ENCODE data around the gene CNIH3.
"Not testable (repeated sequence)": the region's sequence is repeated elsewhere in the genome, so short reads cannot be mapped to it uniquely, and the experiment has no call there.

CNIH3 gene

DNA sequence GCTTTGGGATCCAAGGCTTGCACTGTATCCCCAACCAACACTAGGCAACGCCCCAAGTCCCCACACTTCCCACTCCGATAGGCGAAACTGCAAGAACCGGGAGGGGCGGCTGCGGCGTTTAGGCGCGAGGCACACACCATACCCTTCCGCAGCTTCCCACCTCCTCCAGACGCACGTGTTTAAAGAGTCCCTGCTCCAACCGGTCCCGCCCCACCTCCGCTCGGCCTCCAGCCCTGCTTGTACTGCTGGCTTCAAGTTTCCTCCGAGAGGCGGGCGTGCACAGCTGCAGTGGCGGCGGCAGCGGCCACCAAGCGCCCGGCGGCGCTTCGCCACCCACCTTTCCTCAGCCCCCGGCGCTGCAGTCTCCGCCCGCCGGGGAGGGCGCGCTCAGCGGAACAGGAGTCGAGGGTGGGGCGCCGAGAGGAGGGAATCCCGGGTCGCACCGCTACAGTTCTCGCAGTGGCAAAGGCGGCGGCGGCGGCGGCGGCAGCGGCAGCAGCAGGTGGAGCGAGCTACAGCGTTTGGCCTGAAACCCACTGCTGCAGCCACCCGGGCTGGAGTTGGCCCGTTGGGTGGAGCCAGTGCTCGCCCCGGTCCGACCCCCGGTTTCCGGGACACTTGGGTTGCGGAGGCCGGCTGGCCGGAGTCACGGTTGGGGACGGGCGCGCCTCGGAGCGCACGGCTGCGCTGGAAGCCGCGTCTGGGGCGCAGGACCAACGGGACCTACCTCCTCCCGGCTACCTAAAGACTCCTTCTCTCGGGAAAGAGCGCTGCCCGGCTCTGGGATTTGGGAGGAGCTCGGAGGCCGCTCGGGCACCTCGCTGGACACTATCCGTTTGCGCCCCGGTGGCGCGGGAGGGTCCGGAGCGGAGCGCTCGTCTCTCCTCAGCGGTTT lies at the start of gene CNIH3:
CNIH3 (plus strand) TSS at position 457 of the 895 bp plus-strand sequence. CDS start 858 bp downstream, outside the sequence.
- DNase-seq = no peak

GRCh38 chr1:224566492-224566891 lies 49.6 kb upstream of the CNIH3 start:
- not testable (repeated sequence) for DNase-seq

GRCh38 chr1:224569276-224569675 lies 46.8 kb upstream of the CNIH3 start:
- DNase-seq = no peak

GRCh38 chr1:224571975-224572374 lies 44.1 kb upstream of the CNIH3 start:
- DNase-seq = not testable (repeated sequence)

GRCh38 chr1:224579526-224579925 lies 36.6 kb upstream of the CNIH3 start:
- no peak for DNase-seq

DNA sequence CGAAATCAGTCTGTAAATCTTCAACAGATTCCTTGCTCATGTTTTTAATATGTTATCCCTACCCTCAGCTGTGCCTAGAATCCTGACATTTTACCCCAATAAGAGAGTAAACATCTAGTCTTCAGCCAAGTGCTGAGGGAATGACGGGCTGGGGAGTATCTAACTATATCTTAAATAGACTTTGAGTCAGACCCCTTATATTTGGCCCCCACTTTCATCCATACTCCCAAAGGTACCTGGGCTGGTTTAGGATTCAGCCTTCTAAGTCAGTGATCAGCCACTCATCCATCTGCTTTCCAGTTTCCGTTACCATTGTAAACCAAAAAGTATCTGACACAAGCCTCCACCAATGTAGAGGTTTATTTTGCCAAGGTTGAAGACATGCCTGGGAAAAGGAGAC lies 36.1 kb upstream of the CNIH3 start:
- no peak for DNase-seq

DNA sequence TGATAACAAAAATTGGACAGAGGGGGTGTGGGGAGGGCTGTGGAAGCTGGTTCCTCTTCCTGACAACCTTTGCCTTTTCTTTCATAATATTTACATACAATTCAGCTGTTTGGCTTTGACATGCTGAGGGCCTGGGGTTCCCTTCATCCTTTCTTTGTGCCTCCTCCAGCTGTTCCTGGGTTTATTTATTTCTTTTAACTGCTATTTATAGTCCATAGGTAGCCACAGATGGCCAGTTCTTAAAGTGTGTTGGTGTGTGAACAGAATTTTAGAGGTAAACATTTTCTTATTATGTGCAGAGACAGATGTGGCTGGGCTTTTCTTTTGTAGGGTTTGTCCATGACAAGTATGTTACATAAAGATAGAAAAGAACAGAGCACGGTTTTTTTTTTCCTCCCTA lies 34.1 kb upstream of the CNIH3 start:
- no peak for DNase-seq

GRCh38 chr1:224583774-224584173 lies 32.3 kb upstream of the CNIH3 start:
- no peak for DNase-seq

- DNase-seq = no peak
Observed at GRCh38 chr1:224585051-224585450, 31.1 kb upstream of the CNIH3 start.

- no peak for DNase-seq
Observed at GRCh38 chr1:224587051-224587450, 29.1 kb upstream of the CNIH3 start.

DNA sequence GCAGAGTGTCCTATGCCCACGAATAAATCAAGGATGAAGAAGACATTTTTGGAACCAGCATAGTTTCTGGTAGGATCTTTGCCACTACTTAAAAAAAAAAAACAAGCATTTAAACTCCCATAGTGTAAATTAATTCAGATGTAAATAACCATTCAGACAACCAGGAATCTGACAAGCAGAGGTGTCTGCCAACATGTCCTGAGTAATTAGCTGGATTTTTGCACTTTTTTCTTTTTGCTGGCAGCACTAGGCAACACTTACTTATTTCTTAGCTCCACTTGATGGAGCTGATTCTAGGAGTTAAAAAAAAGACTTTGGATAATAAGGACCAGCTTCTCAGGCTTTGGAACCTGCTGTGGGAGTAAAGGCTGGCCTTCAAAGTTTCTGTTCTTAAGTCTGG lies 27.6 kb upstream of the CNIH3 start:
- DNase-seq = no peak

GRCh38 chr1:224589006-224589405 lies 27.1 kb upstream of the CNIH3 start:
- no peak for DNase-seq

DNA sequence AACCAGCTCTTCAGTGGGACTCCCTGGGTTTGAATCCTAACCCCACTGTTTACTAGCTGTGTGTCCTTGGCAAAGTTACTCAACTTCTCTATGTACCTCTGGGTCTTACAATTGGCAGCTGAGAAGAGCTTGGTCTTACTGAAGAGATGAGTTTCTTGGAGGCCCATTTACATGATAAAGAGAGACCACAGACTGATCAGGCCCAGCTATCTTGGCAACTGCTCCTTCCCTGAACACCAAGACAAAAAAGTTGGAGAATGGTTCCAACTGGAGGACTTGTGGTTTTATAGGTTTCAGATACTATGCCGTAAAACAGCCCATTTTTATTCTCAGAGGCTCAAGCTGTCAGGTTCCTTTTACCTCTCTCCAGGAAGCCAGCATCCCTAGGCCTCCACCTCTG lies 24.8 kb upstream of the CNIH3 start:
- DNase-seq = no peak

GRCh38 chr1:224592636-224593582 lies 23.2 kb upstream of the CNIH3 start:
- no peak for DNase-seq

- DNase-seq = no peak
Observed at GRCh38 chr1:224594360-224594759, 21.8 kb upstream of the CNIH3 start.

DNA sequence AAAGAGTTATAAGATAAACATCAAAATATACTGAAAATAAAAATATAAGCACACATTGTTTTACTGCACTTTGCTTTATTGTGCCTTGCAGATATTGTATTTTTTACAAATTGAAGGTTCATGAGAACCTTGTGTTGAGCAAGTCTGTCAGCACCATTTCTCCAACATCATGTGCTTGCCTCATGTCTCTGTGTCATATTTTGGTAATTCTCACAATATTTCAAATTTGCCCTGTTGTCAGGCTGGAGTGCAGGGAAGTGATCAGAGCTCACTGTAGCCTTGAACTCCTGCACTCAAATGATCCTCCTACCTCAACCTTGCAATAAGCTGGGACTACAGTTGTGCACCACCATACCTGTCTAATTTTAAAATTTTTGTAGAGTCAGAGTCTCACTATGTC lies 21.3 kb upstream of the CNIH3 start:
- DNase-seq = no peak

GRCh38 chr1:224605482-224606181 lies 10.5 kb upstream of the CNIH3 start:
- no peak for DNase-seq

- no peak for DNase-seq
Observed at GRCh38 chr1:224607188-224608148, 8.6 kb upstream of the CNIH3 start.

DNA sequence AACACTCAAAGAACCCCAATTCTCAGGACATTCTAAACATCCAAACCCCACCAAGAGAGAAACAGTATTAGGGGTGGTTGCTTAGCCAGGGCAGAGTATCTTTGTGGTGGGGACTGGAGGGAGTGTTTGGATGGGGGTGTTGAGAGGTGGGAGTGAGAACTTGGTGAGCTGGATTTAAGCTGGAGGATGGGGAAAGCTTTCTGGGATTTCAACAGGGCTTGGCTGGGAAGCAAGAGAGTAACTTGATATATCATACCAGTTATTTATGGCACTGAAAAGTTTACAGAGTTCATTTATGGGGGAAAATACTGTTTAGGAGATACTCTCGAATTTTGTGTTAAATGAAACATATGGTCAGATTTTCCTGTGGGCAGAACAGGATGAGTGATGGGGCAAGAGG lies 6.8 kb upstream of the CNIH3 start:
- no peak for DNase-seq

DNA sequence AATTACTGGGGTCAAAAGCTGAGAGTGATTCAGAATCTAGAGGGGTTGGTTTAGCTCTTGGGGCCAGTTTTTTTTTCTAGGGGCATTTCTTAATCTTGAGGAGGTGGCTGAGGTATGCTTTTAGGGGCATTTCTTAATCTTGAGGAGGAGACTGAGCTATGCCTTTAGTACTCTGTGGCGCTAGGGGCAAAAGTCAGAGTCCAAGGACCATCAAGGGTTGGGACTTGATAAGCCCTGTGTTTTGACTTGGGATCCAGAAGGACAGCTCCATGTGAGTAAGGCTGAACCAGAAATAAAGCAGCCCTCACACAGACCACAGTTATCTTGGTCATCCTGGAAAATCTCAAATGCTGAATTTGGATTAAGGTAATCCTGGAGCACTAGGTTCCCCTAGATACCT lies 3.9 kb upstream of the CNIH3 start:
- DNase-seq = no peak

DNA sequence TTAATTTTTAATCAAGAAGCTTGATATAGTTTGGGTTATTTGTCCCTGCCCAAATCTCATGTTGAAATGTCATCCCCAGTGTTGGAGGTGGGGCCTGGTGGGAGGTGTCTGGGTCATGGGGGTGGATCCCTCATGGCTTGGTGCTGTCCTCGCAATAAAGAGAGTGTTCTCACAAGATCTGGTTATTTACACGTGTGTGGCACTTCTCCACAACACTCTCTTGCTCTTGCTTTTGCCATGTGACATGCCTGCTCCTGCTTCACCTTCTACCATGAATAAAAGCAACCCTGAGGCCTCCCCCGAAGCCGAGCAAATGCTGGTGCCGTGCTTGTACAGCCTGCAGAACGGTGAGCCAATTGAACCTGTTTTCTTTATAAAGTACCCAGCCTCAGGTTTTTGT lies 2.6 kb upstream of the CNIH3 start:
- no peak for DNase-seq

All from 8988T (cell line).